NT2/D1 (cell line): ENCODE measurements around the gene TBXAS1.

Experiments used
- DNase-seq: peaks from one replicate; pipeline ENCODE4 v3.0.0-alpha.2; 2011; ENCODE audit warnings: low read depth, low spot score
- H3K27me3 ChIP-seq: 2 replicates; pipeline ENCODE4 v1.6.0; 2011; ENCODE audit warnings: mild to moderate bottlenecking; ENCODE audit not compliant: insufficient read length, insufficient read depth
- H3K36me3 ChIP-seq: 2 replicates; pipeline ENCODE4 v1.6.1; 2011; ENCODE audit warnings: mild to moderate bottlenecking, low read length, mixed read lengths; ENCODE audit not compliant: insufficient read depth, insufficient read length
- H3K4me1 ChIP-seq: 2 replicates; pipeline ENCODE4 v1.5.1; 2011; ENCODE audit not compliant: insufficient read depth, insufficient read length
- H3K4me3 ChIP-seq: 2 replicates; pipeline ENCODE4 v1.5.1; 2011; ENCODE audit warnings: low read depth; ENCODE audit not compliant: insufficient read length
- H3K9ac ChIP-seq: 2 replicates; pipeline ENCODE4 v1.6.0; 2011; ENCODE audit warnings: low read depth; ENCODE audit not compliant: insufficient read length
- H3K9me3 ChIP-seq: 2 replicates; pipeline ENCODE4 v1.5.1; 2011; ENCODE audit warnings: mild to moderate bottlenecking, low read length; ENCODE audit not compliant: insufficient read depth
- SUZ12 ChIP-seq: IDR thresholded peaks from 2 replicates; pipeline ENCODE4 v1.6.1; 2011; ENCODE audit not compliant: insufficient read length, insufficient read depth; ENCODE audit errors: extremely low read depth
- YY1 ChIP-seq: IDR thresholded peaks from 2 replicates; pipeline ENCODE4 v1.6.1; 2011; ENCODE audit not compliant: insufficient read length, insufficient read depth
- ZNF274 ChIP-seq: IDR thresholded peaks from 2 replicates; pipeline ENCODE4 v1.6.1; 2011; ENCODE audit warnings: mild to moderate bottlenecking, low read depth, low read length

Gene TBXAS1

DNA sequence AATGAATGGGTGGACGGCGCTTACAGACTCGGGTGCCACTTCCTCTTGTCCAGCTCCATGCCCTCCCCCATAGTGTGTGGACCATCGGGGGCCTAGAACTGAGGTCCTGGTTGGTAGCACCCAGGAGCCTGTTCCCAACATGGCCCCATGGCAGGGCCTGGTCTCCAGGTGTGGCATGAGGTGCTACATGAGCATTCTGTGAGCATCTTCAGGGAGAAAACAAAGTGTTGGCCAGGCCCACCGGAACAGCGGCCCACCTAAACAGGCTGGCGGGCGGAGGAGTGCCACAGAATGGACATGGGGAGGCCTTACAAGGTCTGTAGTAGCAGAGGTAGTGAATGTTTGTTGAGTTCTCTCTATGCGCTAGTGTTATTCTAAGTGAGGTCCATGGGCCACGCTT is 156.7 kb downstream of the TBXAS1 start:
- TF ChIP-seq SUZ12: no peak
- no peak for TF ChIP-seq YY1
- Histone ChIP-seq H3K27me3 (no peaks in the 10 kb centered on the region), H3K4me3 (no peak overlapping the region), H3K4me1 (no peaks in the 10 kb centered on the region), H3K9ac (no peak overlapping the region), H3K36me3 (no peaks in the 10 kb centered on the region), H3K9me3 (no peaks in the 10 kb centered on the region)
- DNase-seq: no peak

- TF ChIP-seq YY1 (no peak), SUZ12 (no peak), ZNF274 (no peak)
- no peak for DNase-seq
- no peaks in the 10 kb centered on the region for H3K9me3 ChIP-seq
- peaks cover 1% of the 10 kb centered on the region for H3K4me1 ChIP-seq
- no peak overlapping the region for H3K9ac ChIP-seq
- no peaks in the 10 kb centered on the region for H3K27me3 ChIP-seq
- no peak overlapping the region for H3K4me3 ChIP-seq
- H3K36me3 ChIP-seq: no peaks in the 10 kb centered on the region
These were observed 158.8 kb downstream of the TBXAS1 start for GRCh38 chr7:139987691-139988516.

GRCh38 chr7:139989366-139990141 is 160.5 kb downstream of the TBXAS1 start:
- Histone ChIP-seq H3K9me3 (no peaks in the 10 kb centered on the region), H3K4me3 (no peak overlapping the region), H3K4me1 (peaks cover 1% of the 10 kb centered on the region), H3K36me3 (no peaks in the 10 kb centered on the region), H3K27me3 (no peaks in the 10 kb centered on the region), H3K9ac (no peak overlapping the region)
- TF ChIP-seq YY1 (no peak), ZNF274 (no peak), SUZ12 (no peak)
- no peak for DNase-seq

DNA sequence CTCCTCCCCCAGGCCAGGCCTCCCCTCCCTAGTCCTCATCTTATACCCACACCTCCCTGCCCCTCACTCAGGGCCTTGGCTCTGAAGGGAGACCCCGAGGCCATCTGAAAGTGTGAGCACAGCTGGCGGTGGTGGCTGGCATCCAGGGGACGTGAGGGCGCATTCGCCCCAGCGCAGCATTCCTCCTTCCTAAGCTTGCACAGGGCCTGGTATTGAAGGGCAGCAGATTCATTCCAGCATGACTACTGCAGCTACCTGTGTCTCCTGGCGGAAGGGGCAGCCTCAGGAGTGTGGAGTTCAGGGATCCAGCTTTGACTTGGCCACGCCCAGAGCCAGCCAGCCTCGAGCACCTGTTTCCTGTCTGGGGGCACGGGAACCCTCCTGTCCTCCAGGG is 161.1 kb downstream of the TBXAS1 start:
- TF ChIP-seq YY1 (no peak), ZNF274 (no peak), SUZ12 (no peak)
- no peak overlapping the region for H3K9ac ChIP-seq
- no peaks in the 10 kb centered on the region for H3K27me3 ChIP-seq
- no peak for DNase-seq
- no peak overlapping the region for H3K4me3 ChIP-seq
- no peaks in the 10 kb centered on the region for H3K9me3 ChIP-seq
- H3K4me1 ChIP-seq: peaks cover 1% of the 10 kb centered on the region
- no peaks in the 10 kb centered on the region for H3K36me3 ChIP-seq

DNA sequence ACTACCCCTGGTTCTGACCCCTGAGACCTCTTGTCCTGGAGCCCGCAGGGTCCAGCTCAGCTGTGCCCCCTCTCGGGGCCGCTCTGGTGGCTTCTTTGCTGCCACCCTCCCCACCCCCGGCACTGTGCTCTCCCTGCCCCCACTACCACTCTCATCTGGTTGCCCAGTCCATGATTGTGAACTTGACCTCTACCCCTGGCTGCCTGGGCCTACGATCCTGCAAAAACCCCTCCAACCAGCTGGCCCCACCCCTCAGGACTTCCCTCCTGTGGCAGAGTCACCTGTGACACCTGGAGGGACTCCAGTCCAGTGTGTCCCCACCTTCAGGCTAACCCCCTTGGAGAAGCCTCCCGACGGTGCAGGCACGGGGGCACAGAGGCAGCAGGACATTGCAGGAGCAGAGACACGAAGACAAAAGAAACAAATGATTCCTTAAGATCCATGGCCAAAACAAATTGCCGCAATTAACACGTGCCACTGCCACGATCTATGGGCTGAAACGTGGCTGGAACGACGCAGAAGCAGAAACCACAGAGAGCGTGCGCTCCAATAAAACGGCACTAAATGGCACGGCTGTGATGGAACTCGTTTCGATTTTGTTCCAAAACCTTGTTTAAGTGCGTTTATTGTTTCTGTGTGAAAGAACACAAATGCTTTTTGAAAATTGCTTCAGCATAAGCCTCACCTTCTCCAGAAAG is 161.7 kb downstream of the TBXAS1 start:
- H3K9ac ChIP-seq: no peak overlapping the region
- DNase-seq: no peak
- no peaks in the 10 kb centered on the region for H3K9me3 ChIP-seq
- TF ChIP-seq ZNF274: no peak
- H3K4me3 ChIP-seq: no peak overlapping the region
- H3K4me1 ChIP-seq: peaks cover 1% of the 10 kb centered on the region
- H3K27me3 ChIP-seq: no peaks in the 10 kb centered on the region
- no peaks in the 10 kb centered on the region for H3K36me3 ChIP-seq

DNA sequence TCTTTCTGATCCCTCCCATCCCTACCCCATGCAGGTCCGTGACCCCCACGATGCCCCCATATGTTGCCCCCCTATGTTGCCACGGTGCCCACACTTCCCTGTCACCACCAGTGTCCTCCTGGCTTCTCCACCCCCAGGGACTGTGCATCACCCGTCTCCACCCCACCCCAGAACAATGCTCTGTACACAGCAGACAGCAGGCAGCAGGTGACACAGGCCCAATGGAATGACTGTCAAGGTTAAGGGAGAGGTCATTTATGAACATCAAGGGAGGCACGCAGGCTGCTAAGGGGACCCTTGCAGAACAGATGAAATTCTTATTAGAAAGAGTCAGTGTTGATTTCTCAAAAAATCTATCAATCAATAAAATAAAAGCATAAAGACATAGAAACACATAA is 162.2 kb downstream of the TBXAS1 start:
- Histone ChIP-seq H3K36me3 (no peaks in the 10 kb centered on the region), H3K9me3 (no peaks in the 10 kb centered on the region), H3K4me3 (no peak overlapping the region), H3K9ac (no peak overlapping the region), H3K4me1 (peaks cover 1% of the 10 kb centered on the region), H3K27me3 (no peaks in the 10 kb centered on the region)
- TF ChIP-seq YY1 (no peak), SUZ12 (no peak)
- DNase-seq: no peak

DNA sequence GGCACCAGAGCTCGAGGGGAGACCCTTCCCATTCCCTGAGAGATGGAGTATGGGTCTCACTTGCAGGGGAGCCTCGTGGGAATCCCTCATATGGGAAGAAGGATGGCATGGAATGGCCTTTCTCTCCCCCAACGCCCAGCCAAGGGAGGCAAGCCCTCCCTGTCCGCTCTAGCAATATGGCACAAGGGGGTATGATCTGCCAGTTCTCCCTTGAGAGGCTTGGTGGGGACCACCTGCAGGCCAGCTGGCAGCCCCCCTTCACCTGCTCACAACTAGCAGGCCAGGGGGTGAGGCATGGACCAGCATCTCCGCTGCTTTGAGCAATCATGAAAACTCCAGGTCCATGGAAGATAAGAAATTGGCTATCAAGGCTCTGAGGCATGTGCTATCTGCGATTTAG is 162.8 kb downstream of the TBXAS1 start:
- Histone ChIP-seq H3K9ac (no peak overlapping the region), H3K9me3 (no peaks in the 10 kb centered on the region), H3K4me3 (no peak overlapping the region), H3K27me3 (no peaks in the 10 kb centered on the region), H3K36me3 (no peaks in the 10 kb centered on the region), H3K4me1 (peaks cover 1% of the 10 kb centered on the region)
- TF ChIP-seq ZNF274 (no peak), SUZ12 (no peak), YY1 (no peak)
- DNase-seq: no peak
